Fibroblast of mammary gland (primary cell): ENCODE data around the gene PVR.
"Not testable (repeated sequence)": the region's sequence is repeated elsewhere in the genome, so short reads cannot be mapped to it uniquely, and the experiment has no call there.

Experiments used
- DNase-seq: peaks from one replicate; pipeline ENCODE4 v3.0.0-alpha.2; 2010; ENCODE audit warnings: low read depth
- H3K4me3 ChIP-seq: 2 replicates; pipeline ENCODE4 v1.5.1; 2011; ENCODE audit warnings: low read depth, mild to moderate bottlenecking, low read length, moderate library complexity; ENCODE audit not compliant: control insufficient read depth
- CTCF ChIP-seq: conservative IDR thresholded peaks from 2 replicates; pipeline ENCODE4 v1.5.1; 2011; ENCODE audit warnings: low read depth, low read length, inconsistent platforms; ENCODE audit not compliant: control insufficient read depth, insufficient read depth

Gene PVR

GRCh38 chr19:44703336-44704078, 59.8 kb downstream of the PVR start:
- TF ChIP-seq CTCF: no peak
- no peak overlapping the region for H3K4me3 ChIP-seq

GRCh38 chr19:44704982-44705381, 61.3 kb downstream of the PVR start:
- DNase-seq: no peak
- no peak for TF ChIP-seq CTCF

More at GRCh38 chr19:44703336-44704078, 59.8 kb downstream of the PVR start:
- no peak for DNase-seq

GRCh38 chr19:44705502-44706010, 61.8 kb downstream of the PVR start:
- DNase-seq: no peak
- TF ChIP-seq CTCF: no peak
- H3K4me3 ChIP-seq: no peak overlapping the region

More at GRCh38 chr19:44704982-44705381, 61.3 kb downstream of the PVR start:
- no peak overlapping the region for H3K4me3 ChIP-seq

GRCh38 chr19:44706506-44707236, 63.0 kb downstream of the PVR start:
- no peak overlapping the region for H3K4me3 ChIP-seq
- no peak for DNase-seq
- TF ChIP-seq CTCF: no peak

- H3K4me3 ChIP-seq: no peak overlapping the region
- no peak for TF ChIP-seq CTCF
- DNase-seq: no peak
Measured at GRCh38 chr19:44707794-44708193, 64.1 kb downstream of the PVR start.

- H3K4me3 ChIP-seq: no peak overlapping the region
- no peak for TF ChIP-seq CTCF
- DNase-seq: no peak
Measured at GRCh38 chr19:44708940-44709339, 65.2 kb downstream of the PVR start.

GRCh38 chr19:44709434-44710266, 65.9 kb downstream of the PVR start:
- not testable (repeated sequence) for DNase-seq, H3K4me3 ChIP-seq
